GM18499 (cell line): ENCODE measurements around the gene CDK17.
"Not testable (repeated sequence)": the region's sequence is repeated elsewhere in the genome, so short reads cannot be mapped to it uniquely, and the experiment has no call there.

Source experiments
- ATAC-seq: cut with Tn5 transposase; IDR thresholded peaks from one replicate; pipeline ENCODE4 v1.9.1; 2021; ENCODE audit warnings: moderate number of reproducible peaks; ENCODE audit not compliant: insufficient read depth, unreplicated experiment

Gene CDK17

GRCh38 chr12:96360550-96360949 lies 39.7 kb downstream of the CDK17 start:
- ATAC-seq: no peak

- ATAC-seq: no peak
These were observed 40.9 kb downstream of the CDK17 start for GRCh38 chr12:96359328-96359727.

- ATAC-seq: no peak
These were observed 43.4 kb downstream of the CDK17 start for GRCh38 chr12:96356831-96357230.

- ATAC-seq: no peak
These were observed 45.2 kb downstream of the CDK17 start for GRCh38 chr12:96354844-96355534.

GRCh38 chr12:96354326-96354725 lies 45.9 kb downstream of the CDK17 start:
- no peak for ATAC-seq

GRCh38 chr12:96352161-96352835 lies 47.9 kb downstream of the CDK17 start:
- ATAC-seq: no peak

GRCh38 chr12:96350982-96351381 lies 49.3 kb downstream of the CDK17 start:
- ATAC-seq: no peak

GRCh38 chr12:96347130-96347699 lies 53.0 kb downstream of the CDK17 start:
- ATAC-seq: no peak

GRCh38 chr12:96346716-96347115 lies 53.5 kb downstream of the CDK17 start:
- not testable (repeated sequence) for ATAC-seq

GRCh38 chr12:96344124-96344695 lies 56.0 kb downstream of the CDK17 start:
- no peak for ATAC-seq

- ATAC-seq: peak; percentile 85
These were observed 56.8 kb downstream of the CDK17 start for GRCh38 chr12:96343347-96343954.

GRCh38 chr12:96339666-96340065 lies 60.6 kb downstream of the CDK17 start:
- ATAC-seq: not testable (repeated sequence)

- ATAC-seq: no peak
These were observed 61.3 kb downstream of the CDK17 start for GRCh38 chr12:96338852-96339471.

GRCh38 chr12:96337953-96338352 lies 62.3 kb downstream of the CDK17 start:
- no peak for ATAC-seq

- ATAC-seq: no peak
These were observed 63.8 kb downstream of the CDK17 start for GRCh38 chr12:96336489-96336888.

GRCh38 chr12:96335270-96335669 lies 65.0 kb downstream of the CDK17 start:
- ATAC-seq: peak; percentile 84

- ATAC-seq: no peak
These were observed 65.7 kb downstream of the CDK17 start for GRCh38 chr12:96334502-96334901.

- ATAC-seq: no peak
These were observed 70.7 kb downstream of the CDK17 start for GRCh38 chr12:96329545-96329944.

- no peak for ATAC-seq
These were observed 71.2 kb downstream of the CDK17 start for GRCh38 chr12:96329018-96329417.

- no peak for ATAC-seq
These were observed 72.3 kb downstream of the CDK17 start for GRCh38 chr12:96327889-96328288.
